Limb (tissue), 2 donors: ENCODE results near the gene ADAMTS7.
"Not testable (repeated sequence)": the region's sequence is repeated elsewhere in the genome, so short reads cannot be mapped to it uniquely, and the experiment has no call there.

Experiments
- DNase-seq, 2 donors: peaks; one replicate each; pipeline ENCODE4 v3.0.0-alpha.2; 2016; ENCODE audit errors: extremely low spot score in 2 of 2

Gene ADAMTS7, protein sequence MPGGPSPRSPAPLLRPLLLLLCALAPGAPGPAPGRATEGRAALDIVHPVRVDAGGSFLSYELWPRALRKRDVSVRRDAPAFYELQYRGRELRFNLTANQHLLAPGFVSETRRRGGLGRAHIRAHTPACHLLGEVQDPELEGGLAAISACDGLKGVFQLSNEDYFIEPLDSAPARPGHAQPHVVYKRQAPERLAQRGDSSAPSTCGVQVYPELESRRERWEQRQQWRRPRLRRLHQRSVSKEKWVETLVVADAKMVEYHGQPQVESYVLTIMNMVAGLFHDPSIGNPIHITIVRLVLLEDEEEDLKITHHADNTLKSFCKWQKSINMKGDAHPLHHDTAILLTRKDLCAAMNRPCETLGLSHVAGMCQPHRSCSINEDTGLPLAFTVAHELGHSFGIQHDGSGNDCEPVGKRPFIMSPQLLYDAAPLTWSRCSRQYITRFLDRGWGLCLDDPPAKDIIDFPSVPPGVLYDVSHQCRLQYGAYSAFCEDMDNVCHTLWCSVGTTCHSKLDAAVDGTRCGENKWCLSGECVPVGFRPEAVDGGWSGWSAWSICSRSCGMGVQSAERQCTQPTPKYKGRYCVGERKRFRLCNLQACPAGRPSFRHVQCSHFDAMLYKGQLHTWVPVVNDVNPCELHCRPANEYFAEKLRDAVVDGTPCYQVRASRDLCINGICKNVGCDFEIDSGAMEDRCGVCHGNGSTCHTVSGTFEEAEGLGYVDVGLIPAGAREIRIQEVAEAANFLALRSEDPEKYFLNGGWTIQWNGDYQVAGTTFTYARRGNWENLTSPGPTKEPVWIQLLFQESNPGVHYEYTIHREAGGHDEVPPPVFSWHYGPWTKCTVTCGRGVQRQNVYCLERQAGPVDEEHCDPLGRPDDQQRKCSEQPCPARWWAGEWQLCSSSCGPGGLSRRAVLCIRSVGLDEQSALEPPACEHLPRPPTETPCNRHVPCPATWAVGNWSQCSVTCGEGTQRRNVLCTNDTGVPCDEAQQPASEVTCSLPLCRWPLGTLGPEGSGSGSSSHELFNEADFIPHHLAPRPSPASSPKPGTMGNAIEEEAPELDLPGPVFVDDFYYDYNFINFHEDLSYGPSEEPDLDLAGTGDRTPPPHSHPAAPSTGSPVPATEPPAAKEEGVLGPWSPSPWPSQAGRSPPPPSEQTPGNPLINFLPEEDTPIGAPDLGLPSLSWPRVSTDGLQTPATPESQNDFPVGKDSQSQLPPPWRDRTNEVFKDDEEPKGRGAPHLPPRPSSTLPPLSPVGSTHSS (N-terminal part only)

DNA sequence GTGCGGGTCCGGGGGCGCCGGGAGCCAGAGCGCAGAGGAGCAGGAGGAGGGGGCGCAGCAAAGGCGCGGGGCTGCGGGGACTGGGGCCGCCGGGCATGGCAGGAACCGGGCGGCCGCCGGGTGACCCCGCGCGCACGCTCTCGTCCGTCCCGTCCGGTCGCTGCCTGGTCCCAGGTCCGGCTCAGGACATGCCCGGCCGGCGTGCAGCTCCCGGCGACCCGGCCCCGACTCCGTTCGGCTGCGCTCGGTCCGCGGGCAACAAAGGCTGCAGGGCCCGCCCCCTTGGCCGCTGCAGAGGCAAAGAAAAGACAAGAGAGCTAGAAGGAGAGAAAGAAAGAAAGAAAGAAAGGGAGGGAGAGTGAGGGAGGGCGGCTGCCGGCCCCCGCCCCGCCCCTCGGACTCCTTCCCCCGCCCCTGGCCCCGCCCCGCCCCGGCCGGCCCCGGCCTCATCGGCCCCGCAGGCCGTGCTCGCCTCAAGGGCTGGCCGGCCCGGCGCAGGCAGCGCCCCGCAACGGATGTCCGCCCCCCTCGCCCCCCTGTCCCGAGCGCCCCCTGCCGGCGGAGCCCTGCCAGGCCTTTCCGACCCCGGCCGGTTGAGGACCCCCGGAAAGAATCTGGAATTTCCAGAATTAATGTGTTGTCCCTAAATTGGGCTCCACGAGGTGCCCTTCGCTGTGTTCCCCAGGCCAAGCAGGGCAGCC, at the start of gene ADAMTS7:
Gene ADAMTS7, minus strand, starts transcription at position 341 of the 701 bp plus-strand sequence. Its CDS starts 244 bp downstream, at position 97.
- peak; percentile 75 to 88 for DNase-seq

DNA sequence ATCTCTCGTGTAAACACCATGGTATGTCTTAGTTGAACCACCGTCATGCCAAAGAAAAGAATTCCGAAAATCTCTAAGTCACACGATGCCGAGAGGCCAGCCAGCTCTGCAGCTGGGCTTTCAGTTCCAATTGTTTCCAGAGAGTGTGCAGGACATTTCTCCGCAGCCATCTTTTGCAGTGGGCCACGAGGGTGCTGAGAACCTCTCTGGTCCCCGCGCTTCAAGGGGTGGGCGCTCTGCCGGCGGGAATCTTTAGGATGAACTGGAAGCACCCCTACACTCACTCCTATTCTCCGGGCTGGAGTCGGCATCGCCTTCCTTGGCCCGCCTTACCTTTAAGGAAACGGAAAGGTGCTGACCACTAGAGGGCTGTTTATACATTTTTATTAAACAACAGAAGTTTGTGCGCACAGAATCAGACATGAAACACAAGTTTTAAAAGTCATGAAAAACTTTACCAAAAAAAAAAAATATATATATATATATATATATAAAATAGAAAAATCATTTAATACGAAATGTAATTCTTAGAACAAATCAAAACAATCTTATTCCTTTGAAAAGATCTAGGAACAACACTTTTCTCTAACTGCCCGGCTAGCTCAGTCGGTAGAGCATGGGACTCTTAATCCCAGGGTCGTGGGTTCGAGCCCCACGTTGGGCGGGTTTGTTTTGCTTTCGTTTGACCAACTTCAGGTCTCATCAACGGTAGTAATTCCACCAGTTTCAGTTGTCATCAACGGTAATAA, 48.9 kb upstream of the ADAMTS7 start:
- peak; percentile 81 to 82 for DNase-seq

DNA sequence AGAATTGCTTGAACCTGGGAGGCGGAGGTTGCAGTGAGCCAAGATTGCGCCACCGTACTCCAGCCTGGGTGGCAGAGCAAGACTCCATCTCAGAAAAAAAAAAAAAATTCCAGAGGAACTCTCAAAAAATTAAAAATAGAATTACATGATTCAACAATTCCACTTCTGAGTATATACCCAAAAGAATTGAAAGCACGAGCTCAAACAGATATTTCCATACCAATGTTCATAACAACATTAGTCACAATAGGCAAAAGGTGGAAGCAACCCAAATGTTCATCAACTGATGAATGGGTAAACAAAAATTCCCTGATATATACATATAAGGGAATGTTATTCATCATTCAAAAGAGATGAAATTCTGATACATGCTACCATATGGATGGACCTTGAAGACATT, 44.5 kb upstream of the ADAMTS7 start:
- DNase-seq = no peak

DNA sequence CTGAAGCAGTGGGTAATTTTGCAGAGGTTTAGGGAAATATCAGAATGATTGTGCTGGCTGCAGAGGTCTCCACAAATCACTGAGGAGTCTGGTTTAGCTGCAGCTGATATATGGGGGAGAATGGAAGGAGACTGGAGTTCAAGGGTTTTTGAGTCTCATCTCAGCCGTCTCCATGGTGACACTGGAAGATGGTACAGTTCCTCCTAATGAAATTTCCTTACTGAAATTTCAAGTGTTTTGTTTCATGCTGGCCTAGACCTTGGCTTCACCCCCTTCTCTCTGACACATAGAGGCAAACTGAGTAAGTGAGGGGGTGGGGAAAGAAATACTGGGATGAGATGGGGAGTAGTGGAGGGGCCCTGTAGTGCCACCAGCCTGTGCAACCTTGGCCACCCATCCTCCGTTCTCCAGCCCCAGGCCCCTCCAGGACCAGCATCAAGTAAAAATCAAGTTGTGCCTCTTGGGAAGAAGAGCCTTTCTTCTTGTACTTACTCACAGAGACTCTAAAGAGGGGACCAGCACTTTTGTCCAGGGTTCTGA, 43.6 kb upstream of the ADAMTS7 start:
- no peak for DNase-seq

DNA sequence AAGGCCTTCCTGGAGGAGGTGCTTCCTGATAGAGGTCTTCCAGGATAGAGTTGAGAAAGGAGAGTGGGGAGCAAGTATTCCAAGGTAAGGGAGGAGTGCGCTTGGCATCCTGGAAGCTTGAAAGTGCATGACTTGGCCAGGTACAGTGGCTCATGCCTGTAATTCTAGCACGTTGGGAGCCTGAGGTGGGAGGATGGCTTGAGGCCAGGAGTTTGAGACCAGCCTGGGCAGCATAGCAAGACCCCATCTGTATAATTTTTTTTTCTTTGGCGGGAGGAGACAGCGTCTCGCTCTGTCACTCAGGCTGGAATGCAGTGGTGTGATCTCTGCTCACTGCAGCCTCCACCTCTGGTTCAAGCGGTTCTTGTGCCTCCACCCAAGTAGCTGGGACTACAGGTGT, 42.2 kb upstream of the ADAMTS7 start:
- no peak for DNase-seq

DNA sequence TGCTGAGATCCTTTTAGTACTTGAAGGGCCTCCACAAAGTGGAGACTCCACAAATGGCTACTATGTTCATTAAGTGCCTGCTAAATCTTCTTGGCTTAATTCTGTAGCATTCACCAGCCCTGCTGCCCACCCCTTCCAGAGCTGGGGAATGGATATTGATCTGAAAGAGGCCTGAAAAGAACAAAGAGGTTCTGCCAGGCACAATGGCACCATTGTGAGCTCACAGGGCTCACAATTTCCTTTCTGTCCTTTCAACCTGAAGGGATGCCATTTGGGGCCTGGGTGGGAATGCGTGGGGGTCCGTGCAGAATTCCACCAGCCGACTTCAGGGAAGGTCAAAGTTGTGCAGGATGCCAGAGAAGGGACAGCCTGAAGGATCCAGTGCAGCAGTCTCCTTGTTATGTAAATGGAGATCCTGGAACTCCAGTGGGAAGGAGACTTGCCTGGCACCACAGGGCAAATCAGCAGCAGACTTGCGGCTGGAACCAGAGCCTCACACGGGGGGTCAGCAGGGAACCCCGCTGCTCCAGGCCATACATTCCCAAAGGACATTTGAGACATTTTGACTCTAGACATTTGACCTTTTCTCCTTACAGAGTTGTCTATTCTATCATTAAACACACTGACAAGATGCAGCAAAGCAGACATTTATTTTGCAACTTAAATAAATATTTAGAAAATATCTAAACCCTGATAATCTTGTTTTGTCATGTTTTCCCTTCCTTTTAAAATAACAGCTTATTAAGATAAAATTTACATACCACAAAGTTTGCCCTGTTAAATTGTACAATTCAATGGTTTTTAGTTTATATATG, 39.9 kb upstream of the ADAMTS7 start:
- peak in 1 of 2 donors; percentile 37 for DNase-seq

DNA sequence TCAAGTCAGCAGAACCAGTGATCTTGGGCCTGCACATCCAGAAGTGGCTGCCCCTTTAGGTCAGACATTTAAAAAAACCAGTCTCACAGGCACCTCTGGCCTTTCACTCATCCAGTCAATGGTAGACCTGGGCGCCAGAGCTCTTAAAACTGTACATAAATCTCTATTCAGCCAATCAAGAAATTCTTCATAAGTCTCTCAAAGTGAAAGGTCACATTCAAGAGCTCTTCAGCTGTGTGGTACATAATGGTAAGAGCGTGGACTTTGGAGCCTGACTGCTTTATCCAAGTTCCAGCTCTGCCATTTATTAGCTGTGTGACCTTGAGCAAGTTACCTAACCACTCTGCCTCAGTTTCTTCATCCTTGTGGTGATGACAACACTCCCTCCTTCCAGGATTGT, 39.1 kb upstream of the ADAMTS7 start:
- DNase-seq = no peak

DNA sequence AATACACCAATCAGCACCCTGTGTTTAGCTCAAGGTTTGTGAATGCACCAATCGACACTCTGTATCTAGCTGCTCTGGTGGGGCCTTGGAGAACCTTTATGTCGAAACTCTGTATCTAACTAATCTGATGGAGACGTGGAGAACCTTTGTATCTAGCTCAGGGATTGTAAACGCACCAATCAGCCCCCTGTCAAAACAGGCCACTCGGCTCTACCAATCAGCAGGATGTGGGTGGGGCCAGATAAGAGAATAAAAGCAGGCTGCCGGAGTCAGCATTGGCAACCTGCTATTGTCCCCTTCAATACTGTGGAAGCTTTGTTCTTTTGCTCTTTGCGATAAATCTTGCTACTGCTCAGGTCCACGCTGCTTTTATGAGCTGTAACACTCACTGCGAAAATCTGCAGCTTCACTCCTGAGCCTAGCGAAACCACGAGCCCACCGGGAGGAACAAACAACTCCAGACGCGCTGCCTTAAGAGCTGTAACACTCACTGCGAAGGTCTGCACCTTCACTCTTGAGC, 36.2 kb upstream of the ADAMTS7 start:
- DNase-seq = not testable (repeated sequence)

DNA sequence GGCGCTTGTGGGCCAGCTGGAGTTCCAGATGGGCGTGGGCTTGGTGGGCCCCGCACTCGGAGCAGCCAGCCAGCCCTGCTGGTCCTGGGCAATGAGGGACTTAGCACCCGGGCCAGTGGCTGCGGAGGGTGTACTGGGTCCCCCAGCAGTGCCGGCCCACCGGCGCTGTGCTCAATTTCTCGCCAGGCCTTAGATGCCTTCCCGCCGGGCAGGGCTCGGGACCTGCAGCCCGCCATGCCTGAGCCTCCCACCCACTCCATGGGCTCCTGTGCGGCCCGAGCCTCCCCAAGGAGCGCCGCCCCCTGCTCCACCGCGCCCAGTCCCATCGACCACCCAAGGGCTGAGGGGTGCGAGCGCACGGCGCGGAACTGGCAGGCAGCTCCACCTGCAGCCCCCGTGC, 35.6 kb upstream of the ADAMTS7 start:
- not testable (repeated sequence) for DNase-seq

DNA sequence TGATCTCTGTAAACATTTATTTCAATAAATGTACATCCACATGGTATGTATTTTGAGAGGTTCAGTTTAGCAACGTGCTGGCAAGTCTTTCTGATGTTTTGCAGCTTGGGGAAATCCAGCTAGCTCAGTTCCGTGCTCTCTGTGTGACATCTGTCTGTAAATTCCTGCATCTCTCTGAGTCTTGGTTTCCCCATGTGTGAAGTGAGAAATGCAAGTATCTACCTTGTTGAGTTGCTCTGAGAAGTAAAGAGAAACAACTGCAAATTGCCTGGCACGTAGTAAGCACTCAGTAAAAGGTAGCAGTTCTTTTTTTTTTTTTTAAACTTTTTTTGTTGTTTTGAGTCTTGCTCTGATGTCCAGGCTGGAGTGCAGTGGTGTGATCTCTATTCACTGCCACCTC, 31.3 kb upstream of the ADAMTS7 start:
- no peak for DNase-seq

DNA sequence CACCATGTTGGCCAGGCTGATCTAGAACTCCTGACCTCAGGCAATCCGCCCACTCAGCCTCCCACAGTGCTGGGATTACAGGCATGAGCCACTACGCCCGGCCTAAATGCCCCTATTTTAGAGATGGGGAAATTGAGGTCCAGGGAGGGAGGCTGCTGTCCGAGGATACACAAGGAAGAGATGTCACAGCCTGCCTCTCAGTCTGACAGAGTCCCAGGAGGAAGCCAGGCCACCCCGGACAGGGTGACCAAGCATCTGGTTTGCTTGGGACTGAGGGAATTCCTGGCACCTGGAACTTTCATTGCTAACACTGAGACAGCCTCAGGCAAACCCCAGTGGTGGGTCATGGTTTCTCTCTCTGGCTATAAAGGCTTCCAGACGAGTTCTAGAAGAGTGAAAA, 30.6 kb upstream of the ADAMTS7 start:
- DNase-seq = no peak

DNA sequence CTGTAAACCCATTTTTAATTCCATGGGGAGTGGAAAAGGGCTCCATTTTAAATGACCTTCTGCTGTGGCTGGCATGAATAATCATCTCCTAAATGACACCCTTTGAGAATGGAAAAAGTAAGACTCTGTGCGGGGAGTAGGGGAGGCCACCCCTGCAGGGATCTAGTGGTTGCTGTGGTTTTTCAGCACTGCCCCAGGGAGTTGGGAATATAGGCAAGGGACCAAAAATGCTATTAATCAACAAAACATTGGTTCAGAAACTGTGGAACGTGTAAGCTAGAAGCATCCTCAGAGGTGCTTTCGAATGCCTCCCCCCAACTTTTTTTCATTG, 30.1 kb upstream of the ADAMTS7 start:
- DNase-seq = no peak

DNA sequence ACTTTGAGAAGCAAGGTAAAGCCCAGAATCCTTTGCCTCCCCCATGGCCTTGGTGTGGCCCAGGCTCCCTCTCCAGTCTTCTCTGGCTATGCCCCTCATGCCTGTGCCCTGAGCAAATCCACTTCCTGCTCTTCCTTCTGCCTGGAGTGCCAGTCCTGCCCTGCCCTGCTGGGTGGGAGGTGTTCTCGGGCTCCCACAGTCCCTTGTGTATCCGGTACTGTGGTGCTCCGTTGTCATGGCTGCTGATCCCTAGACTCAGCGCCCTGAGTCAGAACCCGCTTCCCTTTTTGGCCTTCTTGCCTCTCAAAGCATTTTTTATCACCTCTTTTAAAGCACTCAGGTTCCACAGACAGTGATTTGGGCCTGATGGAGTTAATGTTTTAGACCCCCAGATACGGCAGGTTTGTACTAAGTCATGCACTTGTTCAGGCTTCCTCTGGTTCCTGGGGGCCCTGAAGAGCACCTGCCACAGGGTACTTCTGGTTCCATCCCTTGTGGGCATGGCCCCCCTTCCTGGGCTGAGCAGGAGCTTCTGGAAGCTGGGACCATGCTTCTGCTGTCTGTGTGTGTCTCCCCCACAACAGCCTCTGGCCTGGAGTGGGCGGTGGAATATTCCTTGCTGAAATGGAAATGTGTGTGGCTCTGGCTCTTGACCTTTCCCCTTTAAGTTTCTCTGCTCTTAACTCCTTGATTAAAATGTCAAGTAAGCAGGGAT, 29.6 kb upstream of the ADAMTS7 start:
- DNase-seq = no peak

DNA sequence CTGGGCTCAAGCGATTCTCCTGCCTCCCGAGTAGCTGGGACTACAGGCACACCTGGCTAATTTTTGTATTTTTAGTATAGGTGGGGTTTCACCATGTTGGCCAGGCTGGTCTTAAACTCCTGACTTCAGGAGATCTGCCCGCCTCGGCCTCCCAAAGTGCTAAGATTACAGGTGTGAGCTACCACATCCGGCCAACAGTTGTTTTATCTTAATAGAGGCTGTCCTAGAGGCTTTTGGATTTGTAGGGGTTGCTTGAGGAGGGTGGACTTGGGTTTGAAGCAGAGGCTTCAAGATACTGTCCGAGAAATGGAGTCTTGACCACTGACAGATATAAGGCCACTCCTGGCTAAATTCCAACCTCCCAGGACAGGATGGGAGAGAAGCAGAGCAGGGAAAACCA, 27.9 kb upstream of the ADAMTS7 start:
- not testable (repeated sequence) for DNase-seq

DNA sequence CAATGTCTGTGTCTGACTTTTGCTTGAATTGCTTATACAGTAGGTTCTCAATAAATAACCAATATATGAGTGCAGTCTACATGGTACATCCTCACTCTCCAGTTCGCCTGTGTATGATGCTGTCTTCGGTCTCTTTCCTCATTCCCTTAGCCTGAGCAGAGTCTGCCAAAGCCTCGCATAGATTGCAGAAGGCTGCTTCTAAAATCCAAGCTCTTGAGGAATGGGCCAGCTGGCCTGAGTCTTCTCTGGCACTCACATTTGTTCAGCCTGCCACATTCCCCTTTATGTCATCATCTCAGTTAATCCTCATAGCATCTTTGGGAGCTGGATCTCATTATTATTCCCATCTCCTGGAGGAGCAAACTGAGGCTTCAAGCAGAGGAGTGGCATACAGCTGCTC, 27.2 kb upstream of the ADAMTS7 start:
- peak in 1 of 2 donors; percentile 14 for DNase-seq

DNA sequence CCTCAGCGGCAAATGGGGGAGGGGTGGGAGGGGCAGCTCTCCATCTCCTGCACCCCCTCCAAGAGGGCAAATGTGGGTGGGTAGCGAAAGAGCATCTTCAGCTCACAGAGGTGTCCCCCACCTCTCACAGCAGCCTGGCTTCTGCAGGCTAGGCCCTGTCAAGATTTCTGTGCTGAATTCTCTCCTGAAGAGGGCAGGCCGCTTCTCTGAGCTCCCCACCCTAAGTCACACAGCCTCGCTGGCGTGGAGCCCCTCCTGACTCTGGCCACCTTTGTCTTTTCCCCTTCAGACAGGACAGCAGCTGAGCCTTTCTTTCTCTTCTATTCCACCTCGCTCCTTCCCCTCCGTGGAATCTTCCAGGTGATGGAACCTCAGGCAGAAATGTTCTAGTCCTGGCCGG, 26.3 kb upstream of the ADAMTS7 start:
- no peak for DNase-seq

DNA sequence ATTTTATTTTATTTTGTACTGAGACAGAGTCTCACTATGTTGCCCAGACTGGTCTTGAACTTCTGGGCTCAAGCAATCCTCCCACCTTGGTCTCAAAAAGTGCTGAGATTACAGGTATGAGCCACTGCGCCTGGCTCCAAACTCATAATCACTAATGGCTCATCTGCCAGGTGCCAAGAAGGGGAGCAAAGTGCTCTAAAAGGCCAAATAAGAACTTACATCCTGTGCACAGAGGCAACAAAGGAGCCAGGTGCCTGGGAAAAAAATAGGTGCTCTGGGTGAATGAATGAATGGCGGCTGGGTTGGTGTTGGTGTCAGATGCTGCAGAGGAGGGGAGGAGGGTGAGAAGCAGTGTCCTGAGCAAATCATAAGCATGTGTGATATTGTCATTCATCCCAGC, 25.9 kb upstream of the ADAMTS7 start:
- DNase-seq = no peak

DNA sequence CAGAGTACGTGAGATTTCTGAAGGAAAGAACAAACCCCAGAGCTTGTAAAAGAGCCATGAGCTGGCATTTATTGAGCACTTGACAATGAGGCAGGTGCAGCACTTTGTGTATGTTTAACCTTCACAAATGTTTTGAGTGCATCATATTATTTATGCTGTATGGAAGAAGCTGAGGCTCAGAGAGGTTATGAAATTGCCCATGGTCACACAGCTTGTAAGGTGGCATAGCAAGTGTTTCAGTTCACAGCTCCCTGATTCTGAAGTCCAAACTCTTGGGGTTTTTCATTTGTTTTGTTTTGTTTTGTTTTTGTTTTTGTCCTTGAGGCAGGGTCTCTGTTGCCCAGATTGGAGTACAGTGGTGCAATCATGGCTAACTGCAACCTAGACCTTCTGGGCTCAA, 25.1 kb upstream of the ADAMTS7 start:
- DNase-seq = no peak
